Osteoblast (primary cell): ENCODE data around the gene S100A3. TPM values are rescaled to one million over a fixed set of nuclear protein-coding genes. Genes with fewer than 3 reads are reported as not detected.

Source experiments
- DNase-seq: peaks from one replicate; pipeline ENCODE4 v3.0.0; 2011; ENCODE audit warnings: low spot score, mixed read lengths; ENCODE audit not compliant: insufficient read length; ENCODE audit errors: missing footprints
- H2AFZ ChIP-seq: 2 replicates; pipeline ENCODE4 v1.6.0; 2011; ENCODE audit warnings: mild to moderate bottlenecking, low read length
- H3K27ac ChIP-seq: 2 replicates; pipeline ENCODE4 v1.5.1; 2011; ENCODE audit warnings: mild to moderate bottlenecking, low read depth, low read length, moderate library complexity
- H3K27me3 ChIP-seq: 2 replicates; pipeline ENCODE4 v1.6.0; 2012; ENCODE audit warnings: mild to moderate bottlenecking, control low read depth, inconsistent platforms, low read length, moderate library complexity; ENCODE audit not compliant: insufficient read depth
- H3K36me3 ChIP-seq: 2 replicates; pipeline ENCODE4 v1.5.1; 2011; ENCODE audit warnings: mild to moderate bottlenecking, low read length, control low read depth, moderate library complexity; ENCODE audit not compliant: insufficient read depth
- H3K4me1 ChIP-seq: 2 replicates; pipeline ENCODE4 v1.5.1; 2011; ENCODE audit warnings: mild to moderate bottlenecking, low read length, control low read depth, moderate library complexity; ENCODE audit not compliant: insufficient read depth
- H3K4me2 ChIP-seq: 2 replicates; pipeline ENCODE4 v1.6.0; 2011; ENCODE audit warnings: mild to moderate bottlenecking, low read length; ENCODE audit not compliant: insufficient read depth
- H3K4me3 ChIP-seq: fragments of 200-600 bp; sonication (generic); 3 replicates; pipeline ENCODE4 v1.5.1; 2012; ENCODE audit warnings: mild to moderate bottlenecking, low read length, inconsistent platforms; ENCODE audit not compliant: insufficient read depth
- H3K79me2 ChIP-seq: 2 replicates; pipeline ENCODE4 v1.6.0; 2012; ENCODE audit warnings: mild to moderate bottlenecking, low read length, control low read depth, inconsistent platforms; ENCODE audit not compliant: insufficient read depth
- H3K9me3 ChIP-seq: 2 replicates; pipeline ENCODE4 v1.5.1; 2011; ENCODE audit warnings: low read depth, low read length, control low read depth
- H4K20me1 ChIP-seq: 2 replicates; pipeline ENCODE4 v1.6.0; 2012; ENCODE audit warnings: mild to moderate bottlenecking, low read length, control low read depth; ENCODE audit not compliant: insufficient read depth
- total RNA-seq: library from RNA; depleted of rRNA; stranded (reverse); fragments of >200 nt; gene quantifications from 2 replicates; pipeline ENCODE4 v1.2.3, GENCODE V29; 2012
- TF ChIP-seq, protein P1 (sequence below): IDR thresholded peaks from 2 replicates; pipeline ENCODE4 v1.5.1; 2011; ENCODE audit warnings: mild to moderate bottlenecking, low read depth, low read length, moderate library complexity; ENCODE audit errors: extremely low read depth

S100A3 gene, protein sequence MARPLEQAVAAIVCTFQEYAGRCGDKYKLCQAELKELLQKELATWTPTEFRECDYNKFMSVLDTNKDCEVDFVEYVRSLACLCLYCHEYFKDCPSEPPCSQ
- 4.4 and 7.6 TPM in 2 replicates for total RNA-seq

DNA sequence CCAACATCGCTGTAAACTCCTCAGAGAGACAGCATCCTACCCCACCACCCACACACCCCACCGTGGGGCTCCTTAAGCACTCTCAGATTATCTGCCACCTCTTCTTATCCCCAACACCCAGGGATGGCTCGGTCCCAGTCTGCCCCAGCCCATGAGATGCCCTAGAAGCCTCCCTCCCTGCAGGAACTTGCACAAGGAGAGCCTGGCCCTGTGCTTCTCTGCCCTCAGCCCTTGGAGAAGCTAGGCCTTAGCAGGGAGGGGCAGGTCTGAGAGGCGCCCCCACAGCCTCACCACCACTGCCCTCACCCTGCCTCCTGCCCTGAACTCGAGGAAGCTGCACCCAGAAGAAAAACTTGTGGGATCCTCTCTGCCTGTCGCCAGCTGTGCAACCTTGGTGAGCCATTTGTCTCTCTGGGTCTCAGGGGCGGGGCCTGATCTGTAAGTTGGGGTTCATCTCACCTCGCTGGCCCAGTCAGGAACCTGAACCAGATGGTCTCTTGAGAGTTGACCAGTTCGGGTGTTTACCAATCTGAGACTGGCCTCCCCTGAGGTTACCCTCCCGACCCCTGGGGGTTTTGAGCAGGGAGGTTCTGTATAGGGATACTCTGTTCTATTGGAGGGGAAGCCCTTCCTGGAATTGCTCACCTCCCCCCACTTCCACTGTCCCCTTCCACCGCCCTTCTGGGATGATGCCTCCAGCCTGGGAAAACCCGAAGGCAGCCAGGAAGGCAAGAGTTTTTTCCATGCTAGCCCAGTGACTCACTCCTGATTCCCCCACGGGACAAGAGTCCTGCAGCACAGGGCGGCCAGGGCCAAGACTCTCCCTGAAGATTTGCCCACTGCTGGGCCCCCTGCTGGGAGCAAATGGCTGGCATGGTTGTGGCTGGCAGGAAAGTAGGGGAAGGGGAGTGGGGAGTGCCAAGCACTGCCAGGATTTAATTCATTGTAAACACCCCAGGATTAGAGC is at the start of gene S100A3:
Gene S100A3 (minus strand): TSS at position 537 of the 967 bp plus-strand sequence. CDS start 773 bp downstream, outside the sequence.
- peaks cover 44% of the 10 kb centered on the region for H3K4me1 ChIP-seq
- DNase-seq = peak; percentile 99

DNA sequence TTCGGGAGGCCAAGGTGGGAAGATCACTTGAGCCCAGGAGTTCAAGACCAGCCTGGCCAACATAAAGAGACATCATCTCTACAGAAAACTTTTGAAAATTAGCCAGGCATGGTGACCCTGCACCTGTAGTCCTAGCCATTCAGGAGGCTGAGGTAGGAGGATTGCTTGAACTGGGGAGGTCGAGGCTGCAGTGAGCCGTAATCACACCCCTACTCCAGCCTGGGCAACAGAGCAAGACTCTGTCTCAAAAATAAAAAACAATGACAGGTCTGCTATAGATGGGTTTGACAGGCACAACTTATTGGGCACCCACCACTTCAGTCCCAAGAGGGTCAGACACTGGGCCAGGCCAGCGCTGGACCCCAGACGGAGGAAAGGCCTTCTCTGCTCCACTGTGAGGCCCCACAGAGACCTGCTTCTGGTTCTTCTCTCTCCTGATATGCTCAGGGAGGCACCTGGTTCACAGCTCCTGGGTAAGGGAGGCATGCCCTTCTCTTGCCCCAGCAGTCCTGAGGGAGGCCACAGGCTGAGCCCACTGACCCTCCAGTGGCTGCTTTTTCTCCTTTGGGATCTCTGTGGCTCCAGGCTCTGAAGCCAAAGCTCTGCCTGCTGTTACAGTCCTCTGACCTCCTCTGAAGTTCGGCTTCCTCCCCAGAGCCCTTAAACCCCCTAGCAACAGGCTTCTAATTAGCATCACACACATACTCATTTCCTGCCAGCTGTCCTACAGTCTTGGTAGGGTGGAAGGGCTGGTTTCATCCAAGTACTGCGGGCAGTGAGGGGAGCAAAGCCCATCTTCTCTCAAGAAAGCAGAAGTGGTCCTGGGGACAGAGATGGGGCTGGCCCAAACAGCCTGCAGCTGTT is 49.5 kb upstream of the S100A3 start:
- Histone ChIP-seq H3K27ac (peak overlapping the region; percentile 72), H3K27me3 (no peaks in the 10 kb centered on the region), H3K4me2 (no peak overlapping the region), H3K4me3 (no peak overlapping the region), H2AFZ (peak overlapping the region; percentile 4), H4K20me1 (no peaks in the 10 kb centered on the region), H3K4me1 (peaks cover 20% of the 10 kb centered on the region), H3K9me3 (no peaks in the 10 kb centered on the region), H3K36me3 (peaks cover 6% of the 10 kb centered on the region), H3K79me2 (no peaks in the 10 kb centered on the region)
- TF ChIP-seq, protein P1, sequence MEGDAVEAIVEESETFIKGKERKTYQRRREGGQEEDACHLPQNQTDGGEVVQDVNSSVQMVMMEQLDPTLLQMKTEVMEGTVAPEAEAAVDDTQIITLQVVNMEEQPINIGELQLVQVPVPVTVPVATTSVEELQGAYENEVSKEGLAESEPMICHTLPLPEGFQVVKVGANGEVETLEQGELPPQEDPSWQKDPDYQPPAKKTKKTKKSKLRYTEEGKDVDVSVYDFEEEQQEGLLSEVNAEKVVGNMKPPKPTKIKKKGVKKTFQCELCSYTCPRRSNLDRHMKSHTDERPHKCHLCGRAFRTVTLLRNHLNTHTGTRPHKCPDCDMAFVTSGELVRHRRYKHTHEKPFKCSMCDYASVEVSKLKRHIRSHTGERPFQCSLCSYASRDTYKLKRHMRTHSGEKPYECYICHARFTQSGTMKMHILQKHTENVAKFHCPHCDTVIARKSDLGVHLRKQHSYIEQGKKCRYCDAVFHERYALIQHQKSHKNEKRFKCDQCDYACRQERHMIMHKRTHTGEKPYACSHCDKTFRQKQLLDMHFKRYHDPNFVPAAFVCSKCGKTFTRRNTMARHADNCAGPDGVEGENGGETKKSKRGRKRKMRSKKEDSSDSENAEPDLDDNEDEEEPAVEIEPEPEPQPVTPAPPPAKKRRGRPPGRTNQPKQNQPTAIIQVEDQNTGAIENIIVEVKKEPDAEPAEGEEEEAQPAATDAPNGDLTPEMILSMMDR = no peak
- DNase-seq = peak; percentile 91

More for the DNA sequence above, at the start of gene S100A3:
- TF ChIP-seq, protein P1 = peak; percentile 50
- Histone ChIP-seq H3K4me2 (peak within 1 kb of the TSS; percentile 53), H4K20me1 (no peaks in the 10 kb centered on the region), H2AFZ (peak within 1 kb of the TSS; percentile 40), H3K27ac (peak within 1 kb of the TSS; percentile 80), H3K4me3 (peak within 1 kb of the TSS; percentile 23), H3K9me3 (no peaks in the 10 kb centered on the region), H3K79me2 (no peaks in the 10 kb centered on the region), H3K36me3 (no peaks in the 10 kb centered on the region), H3K27me3 (no peaks in the 10 kb centered on the region)

DNA sequence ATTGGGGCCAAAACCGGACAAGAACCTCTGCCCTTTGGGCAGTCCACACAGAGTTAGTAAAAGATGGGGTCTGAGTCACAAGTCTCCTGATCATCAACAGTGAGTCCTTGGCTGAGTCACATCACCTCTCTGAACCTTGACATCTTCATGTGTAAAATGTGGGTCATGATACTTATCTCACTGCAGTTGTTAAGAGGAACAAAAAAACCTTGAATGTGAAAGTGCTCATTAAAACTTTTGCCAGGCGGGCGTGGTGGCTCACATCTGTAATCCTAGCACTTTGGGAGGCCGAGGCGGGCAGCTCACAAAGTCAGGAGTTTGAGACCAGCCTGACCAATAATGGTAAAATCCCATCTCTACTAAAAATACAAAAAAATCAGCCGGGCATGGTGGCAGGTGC is 48.1 kb upstream of the S100A3 start:
- Histone ChIP-seq H3K79me2 (no peaks in the 10 kb centered on the region), H3K4me1 (peaks cover 20% of the 10 kb centered on the region), H3K9me3 (no peaks in the 10 kb centered on the region), H4K20me1 (no peaks in the 10 kb centered on the region), H2AFZ (no peak overlapping the region), H3K27me3 (no peaks in the 10 kb centered on the region), H3K4me2 (no peak overlapping the region), H3K27ac (peak overlapping the region; percentile 51), H3K4me3 (no peak overlapping the region), H3K36me3 (peaks cover 4% of the 10 kb centered on the region)
- peak; percentile 88 for DNase-seq
- TF ChIP-seq, protein P1 = no peak
